ENCODE data around the gene TBX5.

DNA sequence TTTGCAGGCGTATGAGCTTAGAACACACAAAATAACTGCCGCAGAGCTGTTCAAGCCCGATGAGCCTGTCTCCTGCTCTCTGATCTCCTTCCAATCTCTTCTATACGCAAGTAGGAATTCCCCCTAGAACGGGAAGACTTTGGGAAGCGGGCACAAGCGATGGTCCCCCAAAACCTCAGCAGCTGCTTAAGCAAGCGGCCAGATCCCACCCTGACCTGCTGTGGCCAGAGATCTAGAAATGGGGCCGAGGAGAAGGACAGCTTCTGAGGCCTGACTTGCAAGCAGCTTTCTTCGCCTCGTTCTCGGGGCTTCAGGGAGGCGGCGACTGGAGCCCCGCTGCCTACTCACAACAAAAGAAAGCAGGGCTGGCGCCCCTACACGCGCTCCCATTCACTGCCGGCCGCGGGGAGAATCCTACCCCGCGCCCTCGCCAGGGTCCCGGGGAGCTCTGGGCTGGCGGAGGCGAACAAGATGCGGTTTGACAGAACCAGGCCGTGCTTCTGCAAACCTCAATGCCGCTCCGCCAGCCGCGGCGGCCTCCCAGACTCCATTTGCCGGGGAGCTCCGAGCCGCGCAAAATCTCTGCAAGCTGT is 922 bp downstream of the TBX5 start:
- no peak for TF ChIP-seq CTCF (optimal IDR thresholded peaks at IDR 0.05 in 1 of 3, IDR thresholded peaks at IDR 0.05 in 1 of 3, conservative IDR thresholded peaks at IDR 0.05 in 1 of 3; ENCODE audit: extremely low read depth in 1 of 3, insufficient read depth in 2 of 3, low read length in 3 of 3)
- TF ChIP-seq EZH2 (IDR thresholded peaks at IDR 0.05; ENCODE audit: low read length): peak; percentile 69
